Tibial nerve (tissue), 4 donors: ENCODE results near the gene ZNF335. TPM values are rescaled to one million over a fixed set of nuclear protein-coding genes. Genes with fewer than 3 reads are reported as not detected.

Experiments
- DNase-seq, 2 donors: peaks; one replicate each; pipeline ENCODE4 v3.0.0-alpha.2; 2019; ENCODE audit warnings: low spot score in 2 of 2
- H3K27ac ChIP-seq, 4 donors: fragments of 200-600 bp; sonication (generic) in 3 of 4; one replicate each; pipeline ENCODE4 v1.5.1; 2017 to 2019; ENCODE audit warnings: mild to moderate bottlenecking in 1 of 4
- H3K27me3 ChIP-seq, 2 donors: fragments of 200-600 bp; sonication (generic) in 1 of 2; one replicate each; pipeline versions ENCODE4 v1.5.1 to v1.6.0; 2017 to 2019
- H3K36me3 ChIP-seq, 3 donors: fragments of 200-600 bp; sonication (generic); one replicate each; pipeline ENCODE4 v1.5.1; 2018 to 2019
- H3K4me1 ChIP-seq, 4 donors: fragments of 200-600 bp; sonication (generic) in 3 of 4; one replicate each; pipeline ENCODE4 v1.5.1; 2017 to 2019
- H3K4me3 ChIP-seq, 4 donors: fragments of 200-600 bp; sonication (generic) in 3 of 4; one replicate each; pipeline ENCODE4 v1.5.1; 2017 to 2019; ENCODE audit warnings: mild to moderate bottlenecking in 1 of 4, moderate library complexity in 1 of 4
- H3K9me3 ChIP-seq, 4 donors: fragments of 200-600 bp; sonication (generic) in 3 of 4; one replicate each; pipeline ENCODE4 v1.5.1; 2017 to 2019
- CTCF ChIP-seq, 5 experiments: fragments of 200-600 bp in 3 of 5; fragments of 450-650 bp in 2 of 5; sonication (generic) in 3 of 5; IDR thresholded peaks; one replicate each; pipeline ENCODE4 v1.5.1; 2016 to 2019; ENCODE audit warnings: antibody characterized with exemption in 5 of 5, mild to moderate bottlenecking in 3 of 5, moderate library complexity in 2 of 5
- EP300 ChIP-seq, 2 donors: sonication (generic); formaldehyde crosslinking; IDR thresholded peaks; one replicate each; pipeline ENCODE4 v1.6.1; 2017; ENCODE audit warnings: antibody characterized with exemption in 2 of 2, mild to moderate bottlenecking in 1 of 2
- POLR2A ChIP-seq, 2 donors: fragments of 450-650 bp; IDR thresholded peaks; one replicate each; pipeline ENCODE4 v1.6.1; 2017; ENCODE audit warnings: antibody characterized with exemption in 2 of 2, mild to moderate bottlenecking in 2 of 2, moderate library complexity in 2 of 2
- WGBS, 2 donors: methylation state at CpG; one replicate each; pipeline ENCODE4 v1.1.5; 2018; 5-methylcytosine and 5-hydroxymethylcytosine counted together
- total RNA-seq, 4 donors: library from RNA; depleted of rRNA; stranded (reverse); fragments of >200 nt; gene quantifications; one replicate each; pipeline ENCODE4 v1.1.0, GENCODE V29; 2016

Gene ZNF335
- 10 to 100 TPM; 24.3 to 42.3 (median 28.6) TPM for total RNA-seq

GRCh38 chr20:45971675-45972499 lies at the start of gene ZNF335:
ZNF335 (minus strand) TSS chr20:45972203; CDS start chr20:45971410, 793 bp downstream.
- peak; percentile 90 to 91 for DNase-seq
- Histone ChIP-seq H3K4me3 (peak within 1 kb of the TSS; percentile 64 to 86 (median 84)), H3K4me1 (peaks cover 0 to 38% (median 14%) of the 10 kb centered on the region in 4 donors), H3K9me3 (no peaks in the 10 kb centered on the region), H3K27me3 (no peaks in the 10 kb centered on the region), H3K27ac (peak within 1 kb of the TSS; percentile 99 to 100 (median 99)), H3K36me3 (peaks cover 0 to 26% (median 9%) of the 10 kb centered on the region in 3 donors)
- 0 to 1% methylated on average over 38 to 66 of the region's 72 CpGs for WGBS, 2 donors
- TF ChIP-seq CTCF (IDR thresholded peaks at IDR 0.05): peak; percentile 42 to 90 (median 63)
- peak; percentile 44 to 79 for TF ChIP-seq POLR2A (IDR thresholded peaks at IDR 0.05)
- peak; percentile 91 to 93 for TF ChIP-seq EP300 (IDR thresholded peaks at IDR 0.05)

- WGBS, 2 donors: 86% methylated on average over 4 of the region's 4 CpGs
- TF ChIP-seq CTCF (IDR thresholded peaks at IDR 0.05): no peak
- TF ChIP-seq EP300 (IDR thresholded peaks at IDR 0.05): no peak
- no peak for TF ChIP-seq POLR2A (IDR thresholded peaks at IDR 0.05)
These were observed 48.6 kb upstream of the ZNF335 start for GRCh38 chr20:46020555-46020954.

GRCh38 chr20:46018611-46019010 lies 46.6 kb upstream of the ZNF335 start:
- Histone ChIP-seq H3K4me3 (no peak overlapping the region), H3K27me3 (peaks cover 3 to 98% of the 10 kb centered on the region in 2 donors), H3K27ac (no peak overlapping the region), H3K4me1 (peaks cover 0 to 34% (median 17%) of the 10 kb centered on the region in 4 donors), H3K9me3 (no peaks in the 10 kb centered on the region), H3K36me3 (no peaks in the 10 kb centered on the region)
- WGBS, 2 donors: 49 to 54% methylated on average over 6 of the region's 6 CpGs
- DNase-seq: no peak
- TF ChIP-seq CTCF (IDR thresholded peaks at IDR 0.05): no peak
- TF ChIP-seq POLR2A (IDR thresholded peaks at IDR 0.05): no peak
- no peak for TF ChIP-seq EP300 (IDR thresholded peaks at IDR 0.05)

More at GRCh38 chr20:46020555-46020954, 48.6 kb upstream of the ZNF335 start:
- H3K4me3 ChIP-seq: no peak overlapping the region
- no peaks in the 10 kb centered on the region for H3K9me3 ChIP-seq
- DNase-seq: no peak
- H3K27ac ChIP-seq: no peak overlapping the region
- peaks cover 3 to 98% of the 10 kb centered on the region in 2 donors for H3K27me3 ChIP-seq
- peaks cover 0 to 26% (median 14%) of the 10 kb centered on the region in 4 donors for H3K4me1 ChIP-seq
- H3K36me3 ChIP-seq: no peaks in the 10 kb centered on the region

GRCh38 chr20:46018112-46018511 lies 46.1 kb upstream of the ZNF335 start:
- DNase-seq: no peak
- no peak overlapping the region for H3K27ac ChIP-seq
- peaks cover 3 to 98% of the 10 kb centered on the region in 2 donors for H3K27me3 ChIP-seq
- 50 to 62% methylated on average over 4 of the region's 4 CpGs for WGBS, 2 donors
- no peak overlapping the region for H3K4me3 ChIP-seq
- peaks cover 0 to 36% (median 18%) of the 10 kb centered on the region in 4 donors for H3K4me1 ChIP-seq
- H3K36me3 ChIP-seq: no peaks in the 10 kb centered on the region
- no peaks in the 10 kb centered on the region for H3K9me3 ChIP-seq
- TF ChIP-seq POLR2A (IDR thresholded peaks at IDR 0.05): no peak

GRCh38 chr20:46017272-46017671 lies 45.3 kb upstream of the ZNF335 start:
- Histone ChIP-seq H3K27ac (no peak overlapping the region), H3K4me1 (peaks cover 0 to 28% (median 14%) of the 10 kb centered on the region in 4 donors), H3K9me3 (no peaks in the 10 kb centered on the region), H3K4me3 (no peak overlapping the region), H3K27me3 (peaks cover 3 to 98% of the 10 kb centered on the region in 2 donors), H3K36me3 (no peaks in the 10 kb centered on the region)
- TF ChIP-seq POLR2A (IDR thresholded peaks at IDR 0.05) (no peak), CTCF (IDR thresholded peaks at IDR 0.05) (no peak), EP300 (IDR thresholded peaks at IDR 0.05) (no peak)
- WGBS, 2 donors: 57 to 69% methylated on average over 4 of the region's 4 CpGs
- DNase-seq: no peak
